CD4-positive, alpha-beta memory T cell (primary cell): ENCODE measurements around the gene PIGZ. TPM values are rescaled to one million over a fixed set of nuclear protein-coding genes. Genes with fewer than 3 reads are reported as not detected.

Source experiments
- CTCF ChIA-PET: fragments of 350-600 bp; sonication (Branson Sonifier 250); formaldehyde crosslinking; loops from one replicate; lab custom pipeline; 2021; ENCODE audit warnings: inconsistent platforms; ENCODE audit not compliant: partially characterized antibody; lab: Charles Lee
- POLR2A ChIA-PET: fragments of 350-600 bp; sonication (Branson Sonifier 250); formaldehyde crosslinking; loops from one replicate; lab custom pipeline; 2021; ENCODE audit not compliant: partially characterized antibody; lab: Charles Lee
- DNase-seq, 5 donors: peaks; one replicate each; pipeline versions ENCODE4 v3.0.0 to v3.0.0-alpha.2; 2020 to 2022; ENCODE audit warnings: mixed read lengths in 1 of 5
- H3K27ac ChIP-seq: one replicate; pipeline ENCODE4 v1.7.0; 2013; ENCODE audit warnings: low read depth, low read length
- H3K27me3 ChIP-seq: 2 replicates; pipeline ENCODE4 v1.7.0; 2013; ENCODE audit warnings: mild to moderate bottlenecking, low read length, moderate library complexity; ENCODE audit not compliant: insufficient read depth
- H3K36me3 ChIP-seq: 2 replicates; pipeline ENCODE4 v1.7.0; 2013; ENCODE audit warnings: mild to moderate bottlenecking, low read length, moderate library complexity; ENCODE audit not compliant: insufficient read depth
- H3K4me1 ChIP-seq: 2 replicates; pipeline ENCODE4 v1.7.0; 2013; ENCODE audit warnings: mild to moderate bottlenecking, low read length, moderate library complexity; ENCODE audit not compliant: insufficient read depth
- H3K4me3 ChIP-seq, 2 donors: one replicate each; pipeline ENCODE4 v1.7.0; 2013; ENCODE audit warnings: low read length in 2 of 2, mild to moderate bottlenecking in 1 of 2
- H3K9me3 ChIP-seq, 2 donors: one replicate each; pipeline ENCODE4 v1.7.0; 2013; ENCODE audit warnings: low read length in 2 of 2, control low read depth in 1 of 2; ENCODE audit not compliant: control insufficient read depth in 1 of 2
- H3K27ac Mint-ChIP-seq, 7 donors: one replicate each; pipeline ENCODE4 v1.8.0; 2020 to 2021; ENCODE audit warnings: mixed read lengths in 7 of 7, mild to moderate bottlenecking in 6 of 7, inconsistent platforms in 3 of 7, moderate library complexity in 3 of 7
- H3K27me3 Mint-ChIP-seq, 2 donors: one replicate each; pipeline ENCODE4 v1.8.0; 2020 to 2021; ENCODE audit warnings: mixed read lengths in 2 of 2
- H3K36me3 Mint-ChIP-seq, 2 donors: one replicate each; pipeline ENCODE4 v1.8.0; 2020 to 2021; ENCODE audit warnings: mixed read lengths in 2 of 2, inconsistent platforms in 1 of 2, mild to moderate bottlenecking in 1 of 2
- H3K4me1 Mint-ChIP-seq, 4 donors: one replicate each; pipeline ENCODE4 v1.8.0; 2020 to 2021; ENCODE audit warnings: mixed read lengths in 4 of 4, mild to moderate bottlenecking in 1 of 4
- H3K4me3 Mint-ChIP-seq, 8 donors: one replicate each; pipeline ENCODE4 v1.8.0; 2020 to 2021; ENCODE audit warnings: mixed read lengths in 8 of 8, mild to moderate bottlenecking in 7 of 8, moderate library complexity in 6 of 8, inconsistent platforms in 3 of 8
- H3K9me3 Mint-ChIP-seq, 8 donors: one replicate each; pipeline ENCODE4 v1.8.0; 2020 to 2021; ENCODE audit warnings: mixed read lengths in 8 of 8, mild to moderate bottlenecking in 5 of 8, inconsistent platforms in 3 of 8, moderate library complexity in 1 of 8
- intact Hi-C: fragments of 100-400 bp; cut with micrococcal nuclease; formaldehyde crosslinking; loops from one replicate; pipeline ENCODE4 v1.15.1; 2023
- polyA plus RNA-seq, 2 donors: library from polyadenylated mRNA; unstranded; fragments of 300-500 nt; fragmentation: Illumina TruSeq; gene quantifications; one replicate each; pipeline ENCODE4 v1.2.3, GENCODE V29; 2021
- total RNA-seq, 2 experiments: library from RNA; stranded (reverse); gene quantifications; one replicate each; pipeline ENCODE4 v1.2.3, GENCODE V29; 2021

PIGZ gene
- total and polyA plus RNA-seq, 4 experiments from 2014 or later: 0.33 to 1.2 (median 0.56) TPM

- no peak overlapping the region for H3K27ac ChIP-seq
- ChIA-PET CTCF (interaction anchor here (2.2 kb wide), 1 partner anchor 29 kb away, joined by 6 read pairs; the partner anchor contains the start of gene MELTF), POLR2A (no interaction called here)
- H3K27me3 Mint-ChIP-seq: no peaks in the 10 kb centered on the region
- intact Hi-C loops: no loop called here
- peaks cover 9% of the 10 kb centered on the region for H3K4me1 ChIP-seq
- peak overlapping the region in 1 of 7 donors; percentile 7 for H3K27ac Mint-ChIP-seq
- H3K9me3 Mint-ChIP-seq: peaks cover 0 to 3% (median 0%) of the 10 kb centered on the region in 8 donors
- H3K36me3 ChIP-seq: no peaks in the 10 kb centered on the region
- H3K27me3 ChIP-seq: no peaks in the 10 kb centered on the region
- H3K4me1 Mint-ChIP-seq: peaks cover 5 to 17% (median 8%) of the 10 kb centered on the region in 4 donors
- H3K36me3 Mint-ChIP-seq: no peaks in the 10 kb centered on the region
- no peak overlapping the region for H3K4me3 Mint-ChIP-seq
- no peak overlapping the region for H3K4me3 ChIP-seq
- H3K9me3 ChIP-seq: no peaks in the 10 kb centered on the region
- no peak for DNase-seq
Observed at GRCh38 chr3:197000211-197000610, 31.6 kb upstream of the PIGZ start.

- H3K4me3 Mint-ChIP-seq: no peak overlapping the region
- ChIA-PET POLR2A (no interaction called here), CTCF (interaction anchor here (2.2 kb wide), 1 partner anchor 30 kb away, joined by 6 read pairs; the partner anchor contains the start of gene MELTF)
- H3K27ac ChIP-seq: no peak overlapping the region
- no peaks in the 10 kb centered on the region for H3K27me3 Mint-ChIP-seq
- peaks cover 0 to 3% (median 0%) of the 10 kb centered on the region in 8 donors for H3K9me3 Mint-ChIP-seq
- H3K36me3 Mint-ChIP-seq: no peaks in the 10 kb centered on the region
- no peak for DNase-seq
- no peaks in the 10 kb centered on the region for H3K9me3 ChIP-seq
- H3K4me1 ChIP-seq: peaks cover 8% of the 10 kb centered on the region
- H3K27ac Mint-ChIP-seq: no peak overlapping the region
- H3K27me3 ChIP-seq: no peaks in the 10 kb centered on the region
- no peaks in the 10 kb centered on the region for H3K36me3 ChIP-seq
- intact Hi-C loops: no loop called here
- H3K4me3 ChIP-seq: no peak overlapping the region
- peaks cover 3 to 13% (median 5%) of the 10 kb centered on the region in 4 donors for H3K4me1 Mint-ChIP-seq
Observed at GRCh38 chr3:196998966-196999760, 30.5 kb upstream of the PIGZ start.

- H3K27me3 Mint-ChIP-seq: no peaks in the 10 kb centered on the region
- H3K4me3 Mint-ChIP-seq: no peak overlapping the region
- no peaks in the 10 kb centered on the region for H3K9me3 ChIP-seq
- H3K4me1 ChIP-seq: no peaks in the 10 kb centered on the region
- intact Hi-C loops: no loop called here
- no peak overlapping the region for H3K27ac ChIP-seq
- no peak overlapping the region for H3K27ac Mint-ChIP-seq
- ChIA-PET POLR2A (no interaction called here), CTCF (no interaction called here)
- peaks cover 0 to 2% (median 0%) of the 10 kb centered on the region in 8 donors for H3K9me3 Mint-ChIP-seq
- no peaks in the 10 kb centered on the region for H3K36me3 ChIP-seq
- DNase-seq: no peak
- no peak overlapping the region for H3K4me3 ChIP-seq
- H3K27me3 ChIP-seq: no peaks in the 10 kb centered on the region
- H3K4me1 Mint-ChIP-seq: peaks cover 2 to 7% (median 3%) of the 10 kb centered on the region in 4 donors
- no peaks in the 10 kb centered on the region for H3K36me3 Mint-ChIP-seq
Observed at GRCh38 chr3:196997311-196997710, 28.7 kb upstream of the PIGZ start.

- DNase-seq: no peak
- Mint-ChIP-seq H3K27ac (no peak overlapping the region), H3K4me1 (peaks cover under 1 to 5% (median 1%) of the 10 kb centered on the region in 4 donors), H3K4me3 (no peak overlapping the region), H3K27me3 (no peaks in the 10 kb centered on the region), H3K9me3 (peaks cover 0 to under 1% (median 0%) of the 10 kb centered on the region in 8 donors), H3K36me3 (no peaks in the 10 kb centered on the region)
- intact Hi-C loops: no loop called here
- Histone ChIP-seq H3K9me3 (no peaks in the 10 kb centered on the region), H3K27ac (no peak overlapping the region), H3K36me3 (no peaks in the 10 kb centered on the region), H3K4me1 (no peaks in the 10 kb centered on the region), H3K4me3 (no peak overlapping the region), H3K27me3 (no peaks in the 10 kb centered on the region)
- ChIA-PET CTCF (no interaction called here), POLR2A (no interaction called here)
Observed at GRCh38 chr3:196996454-196997265, 28.0 kb upstream of the PIGZ start.

- no peaks in the 10 kb centered on the region for H3K9me3 Mint-ChIP-seq
- no peaks in the 10 kb centered on the region for H3K36me3 Mint-ChIP-seq
- H3K4me1 ChIP-seq: no peaks in the 10 kb centered on the region
- H3K27me3 ChIP-seq: no peaks in the 10 kb centered on the region
- no peaks in the 10 kb centered on the region for H3K4me1 Mint-ChIP-seq
- H3K4me3 ChIP-seq: no peak overlapping the region
- ChIA-PET POLR2A (no interaction called here), CTCF (no interaction called here)
- H3K27me3 Mint-ChIP-seq: no peaks in the 10 kb centered on the region
- no peaks in the 10 kb centered on the region for H3K36me3 ChIP-seq
- H3K9me3 ChIP-seq: no peaks in the 10 kb centered on the region
- intact Hi-C loops: no loop called here
- no peak overlapping the region for H3K27ac Mint-ChIP-seq
- no peak overlapping the region for H3K27ac ChIP-seq
- DNase-seq: no peak
- H3K4me3 Mint-ChIP-seq: no peak overlapping the region
Observed at GRCh38 chr3:196995646-196996355, 27.2 kb upstream of the PIGZ start.

- Mint-ChIP-seq H3K27me3 (no peaks in the 10 kb centered on the region), H3K9me3 (no peaks in the 10 kb centered on the region), H3K4me1 (no peaks in the 10 kb centered on the region), H3K27ac (no peak overlapping the region), H3K36me3 (no peaks in the 10 kb centered on the region), H3K4me3 (no peak overlapping the region)
- Histone ChIP-seq H3K36me3 (no peaks in the 10 kb centered on the region), H3K4me1 (no peaks in the 10 kb centered on the region), H3K4me3 (no peak overlapping the region), H3K9me3 (no peaks in the 10 kb centered on the region), H3K27ac (no peak overlapping the region), H3K27me3 (no peaks in the 10 kb centered on the region)
- intact Hi-C loops: no loop called here
- no peak for DNase-seq
- CTCF ChIA-PET: no interaction called here
- POLR2A ChIA-PET: no interaction called here
Observed at GRCh38 chr3:196995027-196995426, 26.4 kb upstream of the PIGZ start.

GRCh38 chr3:196994056-196994455 is 25.4 kb upstream of the PIGZ start:
- no peak overlapping the region for H3K27ac Mint-ChIP-seq
- H3K9me3 Mint-ChIP-seq: no peaks in the 10 kb centered on the region
- H3K4me1 ChIP-seq: no peaks in the 10 kb centered on the region
- no peaks in the 10 kb centered on the region for H3K4me1 Mint-ChIP-seq
- POLR2A ChIA-PET: no interaction called here
- intact Hi-C loops: no loop called here
- H3K27me3 Mint-ChIP-seq: no peaks in the 10 kb centered on the region
- no peak overlapping the region for H3K27ac ChIP-seq
- no peaks in the 10 kb centered on the region for H3K9me3 ChIP-seq
- H3K27me3 ChIP-seq: no peaks in the 10 kb centered on the region
- no peak overlapping the region for H3K4me3 ChIP-seq
- no peak for DNase-seq
- H3K36me3 Mint-ChIP-seq: no peaks in the 10 kb centered on the region
- CTCF ChIA-PET: no interaction called here
- H3K4me3 Mint-ChIP-seq: no peak overlapping the region
- no peaks in the 10 kb centered on the region for H3K36me3 ChIP-seq
